Head of caudate nucleus (tissue), 42 donors: ENCODE results near the gene SLC6A8.
"Not testable (repeated sequence)": the region's sequence is repeated elsewhere in the genome, so short reads cannot be mapped to it uniquely, and the experiment has no call there.

Experiments
- DNase-seq, 42 donors: peaks; one replicate each; pipeline versions ENCODE4 v3.0.0 to v3.0.0-alpha.2; 2020 to 2021; ENCODE audit warnings: mixed read lengths in 7 of 42
- intact Hi-C: fragments of 100-400 bp; cut with DNase I; formaldehyde crosslinking; loops from one replicate; pipeline ENCODE4 v1.15.0; 2022

Gene SLC6A8

GRCh38 chrX:153699784-153700371 lies 12.2 kb downstream of the SLC6A8 start:
- DNase-seq, intact Hi-C loops: not testable (repeated sequence)

- DNase-seq: no peak
- intact Hi-C loops: no loop called here
Measured at GRCh38 chrX:153700376-153700945, 12.7 kb downstream of the SLC6A8 start.

GRCh38 chrX:153700967-153701366 lies 13.2 kb downstream of the SLC6A8 start:
- DNase-seq: no peak
- intact Hi-C loops: no loop called here

- no peak for DNase-seq
- intact Hi-C loops: no loop called here
Measured at GRCh38 chrX:153701706-153702105, 14.0 kb downstream of the SLC6A8 start.

- intact Hi-C loops: no loop called here
- no peak for DNase-seq
Measured at GRCh38 chrX:153702336-153703035, 14.8 kb downstream of the SLC6A8 start.

GRCh38 chrX:153703036-153703370 lies 15.3 kb downstream of the SLC6A8 start:
- DNase-seq: peak in 1 of 42 donors; percentile 21
- intact Hi-C loops: no loop called here

- intact Hi-C loops: no loop called here
- no peak for DNase-seq
Measured at GRCh38 chrX:153704021-153704526, 16.3 kb downstream of the SLC6A8 start.

GRCh38 chrX:153704631-153705402 lies 17.1 kb downstream of the SLC6A8 start:
- intact Hi-C loops, DNase-seq: not testable (repeated sequence)

GRCh38 chrX:153705403-153706060 lies 17.8 kb downstream of the SLC6A8 start:
- DNase-seq, intact Hi-C loops: not testable (repeated sequence)

GRCh38 chrX:153706799-153707198 lies 19.1 kb downstream of the SLC6A8 start:
- intact Hi-C loops: no loop called here
- no peak for DNase-seq

GRCh38 chrX:153707406-153707805 lies 19.7 kb downstream of the SLC6A8 start:
- DNase-seq: no peak
- intact Hi-C loops: no loop called here

GRCh38 chrX:153708415-153708814 lies 20.7 kb downstream of the SLC6A8 start:
- intact Hi-C loops: no loop called here
- DNase-seq: peak; percentile 47 to 87 (median 79)

GRCh38 chrX:153709726-153710674 lies 22.3 kb downstream of the SLC6A8 start:
- intact Hi-C loops: no loop called here
- DNase-seq: no peak

GRCh38 chrX:153714256-153714655 lies 26.5 kb downstream of the SLC6A8 start:
- intact Hi-C loops: no loop called here
- no peak for DNase-seq

GRCh38 chrX:153717445-153717844 lies 29.7 kb downstream of the SLC6A8 start:
- no peak for DNase-seq
- intact Hi-C loops: no loop called here

- DNase-seq: no peak
- intact Hi-C loops: no loop called here
Measured at GRCh38 chrX:153719238-153719637, 31.5 kb downstream of the SLC6A8 start.

- intact Hi-C loops: no loop called here
- DNase-seq: no peak
Measured at GRCh38 chrX:153719701-153720100, 32.0 kb downstream of the SLC6A8 start.

GRCh38 chrX:153722704-153723350 lies 35.1 kb downstream of the SLC6A8 start:
- DNase-seq: no peak
- intact Hi-C loops: no loop called here
